Suprapubic skin (tissue), 4 donors: Measurements from ENCODE around the gene RBBP8NL. TPM values are rescaled to one million over a fixed set of nuclear protein-coding genes. Genes with fewer than 3 reads are reported as not detected.

Experiments
- DNase-seq, 2 donors: peaks; one replicate each; pipeline ENCODE4 v3.0.0-alpha.2; 2019; ENCODE audit warnings: low spot score in 2 of 2
- H3K27ac ChIP-seq: fragments of 200-600 bp; sonication (generic); one replicate; pipeline ENCODE4 v1.5.1; 2019
- H3K27me3 ChIP-seq: fragments of 200-600 bp; sonication (generic); one replicate; pipeline ENCODE4 v1.5.1; 2019
- H3K36me3 ChIP-seq: fragments of 200-600 bp; sonication (generic); one replicate; pipeline ENCODE4 v1.5.1; 2019
- H3K4me1 ChIP-seq: fragments of 200-600 bp; sonication (generic); one replicate; pipeline ENCODE4 v1.5.1; 2019
- H3K4me3 ChIP-seq: fragments of 200-600 bp; sonication (generic); one replicate; pipeline ENCODE4 v1.5.1; 2019; ENCODE audit warnings: mild to moderate bottlenecking
- H3K9me3 ChIP-seq: fragments of 200-600 bp; sonication (generic); one replicate; pipeline ENCODE4 v1.5.1; 2019
- CTCF ChIP-seq, 2 donors: fragments of 200-600 bp in 1 of 2; fragments of 450-650 bp in 1 of 2; sonication (generic) in 1 of 2; IDR thresholded peaks; one replicate each; pipeline ENCODE4 v1.5.1; 2016 to 2019; ENCODE audit warnings: antibody characterized with exemption in 2 of 2, mild to moderate bottlenecking in 1 of 2, moderate library complexity in 1 of 2
- EP300 ChIP-seq: sonication (generic); formaldehyde crosslinking; IDR thresholded peaks from one replicate; pipeline ENCODE4 v1.6.1; 2017; ENCODE audit warnings: antibody characterized with exemption
- POLR2A ChIP-seq, 2 donors: fragments of 450-650 bp; IDR thresholded peaks; one replicate each; pipeline ENCODE4 v1.6.1; 2017; ENCODE audit warnings: antibody characterized with exemption in 2 of 2, mild to moderate bottlenecking in 2 of 2, moderate library complexity in 2 of 2
- POLR2AphosphoS5 ChIP-seq, 3 donors: sonication (generic); formaldehyde crosslinking; IDR thresholded peaks; one replicate each; pipeline ENCODE4 v1.6.1; 2017; ENCODE audit warnings: antibody characterized with exemption in 3 of 3
- WGBS: methylation state at CpG from one replicate; pipeline ENCODE4 v1.1.5; 2018; 5-methylcytosine and 5-hydroxymethylcytosine counted together
- total RNA-seq, 4 donors: library from RNA; depleted of rRNA; stranded (reverse); fragments of >200 nt; gene quantifications; one replicate each; pipeline ENCODE4 v1.1.0, GENCODE V29; 2016

Gene RBBP8NL
- total RNA-seq, 4 donors from 2014 or later = 2.0 to 6.6 (median 3.9) TPM

DNA sequence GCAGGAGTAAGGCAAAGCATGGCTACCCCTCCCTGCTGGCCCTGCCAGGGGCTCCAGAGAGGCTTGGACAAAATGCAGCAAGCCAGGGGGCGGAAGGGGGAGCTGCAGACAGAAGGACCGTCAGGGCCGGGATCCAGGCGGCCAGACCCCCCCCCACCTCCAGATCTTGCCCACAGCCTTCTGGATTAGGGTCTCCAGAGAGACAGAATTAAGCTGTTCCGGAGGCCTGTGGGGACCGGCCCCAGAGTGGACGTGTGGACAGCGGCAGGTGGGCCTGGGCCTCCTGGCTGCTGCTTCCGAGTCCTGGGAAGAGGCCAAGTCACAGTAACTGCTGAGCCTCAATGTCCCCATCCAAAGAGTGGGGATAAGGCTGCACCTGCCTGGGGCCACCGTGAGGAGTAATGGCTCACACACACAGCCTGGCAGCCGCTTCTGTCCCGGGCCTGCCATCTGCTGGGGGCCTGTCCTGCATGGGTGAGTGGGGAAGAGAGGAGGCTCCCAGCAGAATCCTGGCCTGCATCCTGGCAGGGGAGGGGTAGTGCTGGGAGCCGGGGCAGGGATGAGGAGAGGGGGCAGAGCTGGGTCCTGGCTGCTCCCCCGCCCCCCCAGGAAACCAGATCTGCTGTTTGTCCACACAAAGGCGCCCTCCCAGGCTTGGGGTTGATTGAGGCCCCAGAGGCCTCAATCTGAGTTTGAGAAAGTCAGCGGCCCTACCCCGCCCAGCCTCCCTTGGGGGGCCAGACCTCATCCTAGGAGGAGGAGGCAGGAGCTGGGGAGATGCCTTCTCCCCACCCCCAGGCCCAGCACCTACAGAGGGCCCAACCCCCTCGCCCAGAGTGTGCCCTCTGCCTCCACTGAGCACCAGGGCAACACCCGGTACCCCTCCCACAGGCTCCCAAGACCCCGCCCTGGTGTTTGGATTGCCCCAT lies 64.1 kb downstream of the RBBP8NL start:
- H3K4me1 ChIP-seq = peaks cover 94% of the 10 kb centered on the region
- H3K9me3 ChIP-seq = no peaks in the 10 kb centered on the region
- TF ChIP-seq EP300 (no peak), CTCF (IDR thresholded peaks at IDR 0.05) (no peak), POLR2AphosphoS5 (IDR thresholded peaks at IDR 0.05) (no peak)
- WGBS = 46% methylated on average over 7 of the region's 20 CpGs
- peaks cover 8% of the 10 kb centered on the region for H3K27me3 ChIP-seq
- peak overlapping the region; percentile 47 for H3K27ac ChIP-seq
- peak overlapping the region; percentile 24 for H3K4me3 ChIP-seq
- peak in 1 of 2 donors; percentile 60 for DNase-seq
- H3K36me3 ChIP-seq = no peaks in the 10 kb centered on the region

DNA sequence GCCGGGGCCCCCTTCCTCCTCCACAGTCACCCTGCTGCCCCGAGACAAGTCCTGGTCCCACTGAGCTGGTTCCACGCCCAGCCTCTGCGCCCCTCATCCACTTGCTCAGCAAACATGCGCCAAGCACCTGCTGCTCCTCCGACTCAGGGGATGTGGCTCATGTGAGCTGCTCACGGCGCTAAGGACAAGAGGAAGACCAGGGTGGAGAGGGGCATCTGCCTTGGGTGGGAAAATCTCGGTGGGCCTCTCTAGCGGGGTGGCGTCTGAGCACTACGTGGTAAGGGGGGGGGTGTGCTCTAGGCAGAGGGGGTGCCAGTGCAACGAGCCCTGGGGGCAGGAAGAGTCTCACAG lies 64.8 kb downstream of the RBBP8NL start:
- no peak for DNase-seq

GRCh38 chr20:62361799-62362589 lies 65.3 kb downstream of the RBBP8NL start:
- WGBS = 64% methylated on average over 23 of the region's 34 CpGs
- no peak overlapping the region for H3K4me3 ChIP-seq
- DNase-seq = peak in 1 of 2 donors; percentile 66
- H3K9me3 ChIP-seq = no peaks in the 10 kb centered on the region
- H3K27ac ChIP-seq = peak overlapping the region; percentile 2
- peaks cover 8% of the 10 kb centered on the region for H3K27me3 ChIP-seq
- peaks cover 94% of the 10 kb centered on the region for H3K4me1 ChIP-seq
- no peaks in the 10 kb centered on the region for H3K36me3 ChIP-seq
- TF ChIP-seq POLR2AphosphoS5 (IDR thresholded peaks at IDR 0.05) (no peak), POLR2A (IDR thresholded peaks at IDR 0.05) (no peak), CTCF (IDR thresholded peaks at IDR 0.05) (no peak), EP300 (no peak)

More for the DNA sequence above, 64.8 kb downstream of the RBBP8NL start:
- TF ChIP-seq CTCF (IDR thresholded peaks at IDR 0.05) (no peak), EP300 (no peak), POLR2A (IDR thresholded peaks at IDR 0.05) (no peak)
- peaks cover 8% of the 10 kb centered on the region for H3K27me3 ChIP-seq
- no peak overlapping the region for H3K4me3 ChIP-seq
- peak overlapping the region; percentile 47 for H3K27ac ChIP-seq
- H3K36me3 ChIP-seq = no peaks in the 10 kb centered on the region
- 35% methylated on average over 5 of the region's 13 CpGs for WGBS
- H3K4me1 ChIP-seq = peaks cover 94% of the 10 kb centered on the region
- H3K9me3 ChIP-seq = no peaks in the 10 kb centered on the region

GRCh38 chr20:62360854-62361798 lies 66.2 kb downstream of the RBBP8NL start:
- no peak overlapping the region for H3K4me3 ChIP-seq
- peaks cover under 1% of the 10 kb centered on the region for H3K27me3 ChIP-seq
- WGBS = 32% methylated on average over 18 of the region's 25 CpGs
- H3K36me3 ChIP-seq = no peaks in the 10 kb centered on the region
- DNase-seq = peak in 1 of 2 donors; percentile 63
- peak overlapping the region; percentile 65 for H3K27ac ChIP-seq
- H3K4me1 ChIP-seq = peaks cover 95% of the 10 kb centered on the region
- no peaks in the 10 kb centered on the region for H3K9me3 ChIP-seq
- TF ChIP-seq EP300 (no peak), POLR2AphosphoS5 (IDR thresholded peaks at IDR 0.05) (no peak), POLR2A (IDR thresholded peaks at IDR 0.05) (no peak), CTCF (IDR thresholded peaks at IDR 0.05) (no peak)

Other genes with a start within 250 kb of the RBBP8NL start
- gene MTG2, start 244.5 kb downstream of the RBBP8NL start, total RNA-seq = 10 to 100 TPM; 19.1 to 43.0 (median 30.3) TPM
- not detected for gene HRH3, start 207.3 kb downstream of the RBBP8NL start, total RNA-seq
- gene OSBPL2, start 189.0 kb downstream of the RBBP8NL start, total RNA-seq = 100 to 1,000 TPM in 1 of 4 donors, 10 to 100 TPM in 3; 78.1 to 132 (median 84.0) TPM
- gene ADRM1, start 124.5 kb downstream of the RBBP8NL start, total RNA-seq = 100 to 1,000 TPM in 3 of 4 donors, 10 to 100 TPM in 1; 84.7 to 155 (median 146) TPM
- gene LAMA5, start 60.2 kb downstream of the RBBP8NL start, total RNA-seq = 100 to 1,000 TPM; 200 to 623 (median 316) TPM
- 1,000 to 10,000 TPM; 1,604 to 3,217 (median 2,363) TPM for gene RPS21, start 40.4 kb downstream of the RBBP8NL start, total RNA-seq
- gene CABLES2, start 20.3 kb downstream of the RBBP8NL start, total RNA-seq = 1 to 10 TPM; 3.8 to 7.2 (median 4.5) TPM
- 1 to 10 TPM in 3 of 4 donors, under 1 TPM in 1; 0.23 to 2.1 (median 1.2) TPM for gene GATA5, start 48.5 kb upstream of the RBBP8NL start, total RNA-seq
- gene SLCO4A1, start 215.0 kb upstream of the RBBP8NL start, total RNA-seq = 10 to 100 TPM; 50.2 to 59.1 (median 52.7) TPM